ENCODE data around the gene NAGS. TPM values are rescaled to one million over a fixed set of nuclear protein-coding genes. Genes with fewer than 3 reads are reported as not detected.
"Not testable (repeated sequence)": the region's sequence is repeated elsewhere in the genome, so short reads cannot be mapped to it uniquely, and the experiment has no call there.

NAGS gene
- total and polyA plus RNA-seq, 3 experiments from 2014 or later = 0.60 to 1.0 (median 0.74) TPM

GRCh38 chr17:44012874-44013273 lies 8.5 kb downstream of the NAGS start:
- Mint-ChIP-seq H3K27ac (peak overlapping the region in 2 of 8 donors; percentile 8 to 56), H3K9me3 (no peaks in the 10 kb centered on the region), H3K4me1 (peaks cover 12 to 29% (median 22%) of the 10 kb centered on the region in 3 donors), H3K4me3 (peak overlapping the region in 6 of 7 donors; percentile 15 to 100 (median 48)), H3K36me3 (peaks cover 7 to 24% (median 10%) of the 10 kb centered on the region in 3 donors), H3K27me3 (peaks cover 0 to 3% of the 10 kb centered on the region in 2 donors)
- Histone ChIP-seq H3K27ac (ENCODE audit: low read depth, low read length) (no peak overlapping the region), H3K36me3 (ENCODE audit: insufficient read depth, low read length) (no peaks in the 10 kb centered on the region), H3K27me3 (ENCODE audit: insufficient read depth, low read length, poor library complexity, severe bottlenecking) (no peaks in the 10 kb centered on the region), H3K9me3 (ENCODE audit: low read length) (no peaks in the 10 kb centered on the region), H3K4me3 (ENCODE audit: low read length) (no peak overlapping the region), H3K4me1 (ENCODE audit: insufficient read depth, low read length) (peaks cover 23% of the 10 kb centered on the region)
- CTCF ChIA-PET = no interaction called here
- no peak for DNase-seq
- POLR2A ChIA-PET = no interaction called here

GRCh38 chr17:44014133-44014436 lies 9.7 kb downstream of the NAGS start:
- H3K4me3 ChIP-seq (ENCODE audit: low read length) = peak overlapping the region; percentile 96
- H3K4me3 Mint-ChIP-seq = peak overlapping the region; percentile 94 to 100 (median 99)
- H3K27me3 Mint-ChIP-seq = no peaks in the 10 kb centered on the region

DNA sequence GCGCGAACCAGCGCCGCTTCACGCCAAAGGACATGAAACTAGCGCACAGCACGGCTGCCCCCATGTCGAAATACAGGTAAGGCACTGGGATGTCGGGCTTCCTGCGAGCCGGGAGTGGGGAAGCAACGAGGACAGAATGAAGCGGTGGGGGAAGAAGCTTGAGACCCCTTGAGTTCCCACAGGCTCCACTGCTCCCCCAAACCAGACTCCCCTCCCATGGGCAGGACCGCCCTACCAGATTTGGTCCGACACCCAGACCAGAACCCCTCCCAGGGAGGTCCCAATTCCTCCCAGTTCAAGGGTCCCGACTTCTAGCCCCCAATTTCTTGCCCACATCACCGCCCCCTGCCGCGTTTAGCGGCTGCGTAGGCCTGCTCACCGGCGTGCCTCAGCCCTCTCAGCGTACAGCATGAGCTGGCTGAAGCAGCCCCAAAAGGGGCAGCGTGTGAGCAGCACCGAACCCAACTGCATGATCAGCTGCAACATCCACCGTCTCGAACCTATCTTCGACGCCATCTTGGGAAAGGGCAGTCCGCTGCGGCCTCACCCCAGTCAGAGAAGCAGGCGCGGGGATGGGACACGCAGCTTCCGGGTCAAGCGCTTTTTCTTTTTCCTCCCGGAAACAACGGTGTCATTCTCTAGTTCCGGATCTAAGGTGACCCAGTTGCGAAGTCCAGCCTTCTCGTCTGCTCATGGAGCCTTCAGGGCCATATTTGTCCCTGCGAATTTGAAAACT lies 10.2 kb downstream of the NAGS start, which contains the start of gene TMEM101:
TMEM101 (minus strand) TSS at position 527 of the 736 bp plus-strand sequence; CDS start at position 516, 11 bp downstream.
- Histone ChIP-seq H3K27me3 (ENCODE audit: insufficient read depth, low read length, poor library complexity, severe bottlenecking) (no peaks in the 10 kb centered on the region), H3K27ac (ENCODE audit: low read depth, low read length) (peak within 1 kb of the TSS; percentile 76), H3K4me1 (ENCODE audit: insufficient read depth, low read length) (peaks cover 13% of the 10 kb centered on the region), H3K4me3 (ENCODE audit: low read length) (peak within 1 kb of the TSS; percentile 96), H3K9me3 (ENCODE audit: low read length) (no peaks in the 10 kb centered on the region), H3K36me3 (ENCODE audit: insufficient read depth, low read length) (no peaks in the 10 kb centered on the region)
- no peaks in the 10 kb centered on the region for H3K27me3 Mint-ChIP-seq
- H3K4me1 Mint-ChIP-seq = peaks cover 6 to 23% (median 16%) of the 10 kb centered on the region in 3 donors
- CTCF ChIA-PET = no interaction called here
- peak; percentile 81 to 92 (median 83) for DNase-seq
- H3K27ac Mint-ChIP-seq = peak within 1 kb of the TSS; percentile 17 to 99 (median 98)
- H3K9me3 Mint-ChIP-seq = no peaks in the 10 kb centered on the region
- POLR2A ChIA-PET = interaction anchor here (1.1 kb wide), 1 partner anchor 8 kb away, joined by 6 read pairs; no protein-coding TSS in a partner anchor
- peaks cover 7 to 22% (median 9%) of the 10 kb centered on the region in 3 donors for H3K36me3 Mint-ChIP-seq
- H3K4me3 Mint-ChIP-seq = peak within 1 kb of the TSS; percentile 94 to 100 (median 99)

More at GRCh38 chr17:44014133-44014436, 9.7 kb downstream of the NAGS start:
- H3K4me1 ChIP-seq (ENCODE audit: insufficient read depth, low read length) = peaks cover 13% of the 10 kb centered on the region
- POLR2A ChIA-PET = interaction anchor here (1.1 kb wide), 1 partner anchor 8 kb away, joined by 6 read pairs; no protein-coding TSS in a partner anchor
- no peaks in the 10 kb centered on the region for H3K9me3 ChIP-seq (ENCODE audit: low read length)
- peaks cover 6 to 23% (median 16%) of the 10 kb centered on the region in 3 donors for H3K4me1 Mint-ChIP-seq
- H3K9me3 Mint-ChIP-seq = no peaks in the 10 kb centered on the region
- H3K27ac Mint-ChIP-seq = peak overlapping the region in 4 of 8 donors; percentile 97 to 99 (median 98)
- no peak for DNase-seq
- H3K27ac ChIP-seq (ENCODE audit: low read depth, low read length) = peak overlapping the region; percentile 76
- no peaks in the 10 kb centered on the region for H3K27me3 ChIP-seq (ENCODE audit: insufficient read depth, low read length, poor library complexity, severe bottlenecking)
- H3K36me3 Mint-ChIP-seq = peaks cover 7 to 24% (median 10%) of the 10 kb centered on the region in 3 donors
- CTCF ChIA-PET = no interaction called here
- H3K36me3 ChIP-seq (ENCODE audit: insufficient read depth, low read length) = no peaks in the 10 kb centered on the region

GRCh38 chr17:44021227-44021626 lies 16.8 kb downstream of the NAGS start:
- H3K36me3 Mint-ChIP-seq; H3K4me3 Mint-ChIP-seq; H3K9me3 Mint-ChIP-seq; H3K27me3 ChIP-seq (ENCODE audit: insufficient read depth, low read length, poor library complexity, severe bottlenecking); H3K27ac Mint-ChIP-seq; H3K27me3 Mint-ChIP-seq; H3K4me3 ChIP-seq (ENCODE audit: low read length); H3K27ac ChIP-seq (ENCODE audit: low read depth, low read length); H3K9me3 ChIP-seq (ENCODE audit: low read length); H3K36me3 ChIP-seq (ENCODE audit: insufficient read depth, low read length); H3K4me1 ChIP-seq (ENCODE audit: insufficient read depth, low read length); DNase-seq; POLR2A ChIA-PET; H3K4me1 Mint-ChIP-seq; CTCF ChIA-PET: not testable (repeated sequence)

- POLR2A ChIA-PET = no interaction called here
- Histone ChIP-seq H3K9me3 (ENCODE audit: low read length) (no peaks in the 10 kb centered on the region), H3K27ac (ENCODE audit: low read depth, low read length) (no peak overlapping the region), H3K4me3 (ENCODE audit: low read length) (no peak overlapping the region), H3K27me3 (ENCODE audit: insufficient read depth, low read length, poor library complexity, severe bottlenecking) (no peaks in the 10 kb centered on the region), H3K36me3 (ENCODE audit: insufficient read depth, low read length) (no peaks in the 10 kb centered on the region), H3K4me1 (ENCODE audit: insufficient read depth, low read length) (no peaks in the 10 kb centered on the region)
- Mint-ChIP-seq H3K4me1 (no peaks in the 10 kb centered on the region), H3K4me3 (no peak overlapping the region), H3K36me3 (peaks cover 0 to 9% (median 0%) of the 10 kb centered on the region in 3 donors), H3K27me3 (no peaks in the 10 kb centered on the region), H3K27ac (no peak overlapping the region), H3K9me3 (no peaks in the 10 kb centered on the region)
- no peak for DNase-seq
- CTCF ChIA-PET = interaction anchor here (1.4 kb wide), 1 partner anchor 93 kb away, joined by 4 read pairs; no protein-coding TSS in a partner anchor
Measured at GRCh38 chr17:44022246-44022645, 17.8 kb downstream of the NAGS start.

- CTCF ChIA-PET = interaction anchor here (1.0 kb wide), 1 partner anchor 80 kb away, joined by 3 read pairs; no protein-coding TSS in a partner anchor
Measured at GRCh38 chr17:44023545-44024270, 19.3 kb downstream of the NAGS start.

DNA sequence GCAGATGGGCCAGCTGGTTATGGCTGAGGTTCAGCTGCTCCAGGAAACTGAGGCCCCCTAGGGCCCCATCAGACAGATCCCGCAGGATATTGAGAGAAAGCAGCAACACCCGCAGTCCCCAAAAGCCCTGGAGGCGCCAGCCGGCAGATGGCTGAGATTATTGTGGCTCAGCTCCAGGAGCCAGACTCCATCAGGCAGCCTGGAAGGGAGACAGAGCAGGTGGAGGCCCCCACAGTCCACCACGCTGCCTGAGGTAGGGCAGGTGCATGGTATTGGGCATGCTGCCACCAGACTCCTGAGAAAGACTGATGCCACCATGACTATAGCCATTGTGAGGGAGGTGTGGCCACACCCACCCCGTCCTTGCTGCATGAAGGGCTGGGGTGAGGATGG lies 19.8 kb downstream of the NAGS start:
- no peak for DNase-seq
- CTCF ChIA-PET = no interaction called here
- no peak overlapping the region for H3K27ac ChIP-seq (ENCODE audit: low read depth, low read length)

More at GRCh38 chr17:44023545-44024270, 19.3 kb downstream of the NAGS start:
- Mint-ChIP-seq H3K36me3 (peaks cover 0 to 11% (median 0%) of the 10 kb centered on the region in 3 donors), H3K27ac (peak overlapping the region in 1 of 8 donors; percentile 86), H3K4me3 (no peak overlapping the region), H3K27me3 (no peaks in the 10 kb centered on the region), H3K9me3 (no peaks in the 10 kb centered on the region), H3K4me1 (no peaks in the 10 kb centered on the region)
- Histone ChIP-seq H3K27me3 (ENCODE audit: insufficient read depth, low read length, poor library complexity, severe bottlenecking) (no peaks in the 10 kb centered on the region), H3K27ac (ENCODE audit: low read depth, low read length) (no peak overlapping the region), H3K4me1 (ENCODE audit: insufficient read depth, low read length) (no peaks in the 10 kb centered on the region), H3K4me3 (ENCODE audit: low read length) (no peak overlapping the region), H3K36me3 (ENCODE audit: insufficient read depth, low read length) (no peaks in the 10 kb centered on the region), H3K9me3 (ENCODE audit: low read length) (no peaks in the 10 kb centered on the region)
- POLR2A ChIA-PET = no interaction called here
- DNase-seq = no peak

GRCh38 chr17:44024853-44025252 lies 20.4 kb downstream of the NAGS start:
- Mint-ChIP-seq H3K36me3 (peaks cover 0 to 13% (median 2%) of the 10 kb centered on the region in 3 donors), H3K27ac (peak overlapping the region in 2 of 8 donors; percentile 7 to 75), H3K27me3 (no peaks in the 10 kb centered on the region), H3K9me3 (no peaks in the 10 kb centered on the region), H3K4me3 (no peak overlapping the region), H3K4me1 (no peaks in the 10 kb centered on the region)
- Histone ChIP-seq H3K4me3 (ENCODE audit: low read length) (no peak overlapping the region), H3K4me1 (ENCODE audit: insufficient read depth, low read length) (no peaks in the 10 kb centered on the region), H3K27ac (ENCODE audit: low read depth, low read length) (no peak overlapping the region), H3K36me3 (ENCODE audit: insufficient read depth, low read length) (no peaks in the 10 kb centered on the region), H3K27me3 (ENCODE audit: insufficient read depth, low read length, poor library complexity, severe bottlenecking) (no peaks in the 10 kb centered on the region), H3K9me3 (ENCODE audit: low read length) (no peaks in the 10 kb centered on the region)
- CTCF ChIA-PET = interaction anchor here (0.6 kb wide), 1 partner anchor 65 kb away, joined by 3 read pairs; no protein-coding TSS in a partner anchor
- DNase-seq = no peak
- POLR2A ChIA-PET = no interaction called here

More for the DNA sequence above, 19.8 kb downstream of the NAGS start:
- H3K9me3 Mint-ChIP-seq = no peaks in the 10 kb centered on the region
- POLR2A ChIA-PET = no interaction called here
- H3K4me1 ChIP-seq (ENCODE audit: insufficient read depth, low read length) = no peaks in the 10 kb centered on the region
- H3K36me3 Mint-ChIP-seq = peaks cover 0 to 13% (median 2%) of the 10 kb centered on the region in 3 donors
- H3K4me1 Mint-ChIP-seq = no peaks in the 10 kb centered on the region
- H3K27me3 ChIP-seq (ENCODE audit: insufficient read depth, low read length, poor library complexity, severe bottlenecking) = no peaks in the 10 kb centered on the region
- no peaks in the 10 kb centered on the region for H3K9me3 ChIP-seq (ENCODE audit: low read length)
- H3K4me3 Mint-ChIP-seq = no peak overlapping the region
- H3K4me3 ChIP-seq (ENCODE audit: low read length) = no peak overlapping the region
- peak overlapping the region in 1 of 8 donors; percentile 7 for H3K27ac Mint-ChIP-seq
- no peaks in the 10 kb centered on the region for H3K36me3 ChIP-seq (ENCODE audit: insufficient read depth, low read length)
- H3K27me3 Mint-ChIP-seq = no peaks in the 10 kb centered on the region

Measured in CD8-positive, alpha-beta memory T cell (primary cell).